Activated T-cell treated with anti-CD3 and anti-CD28 coated beads, Interleukin-2, amount 50 U/mL, for 72 hours (primary cell): Measurements from ENCODE around the gene APBB1. TPM values are rescaled to one million over a fixed set of nuclear protein-coding genes. Genes with fewer than 3 reads are reported as not detected.

Experiments used
- ATAC-seq, 2 donors: fragments of 150-1000 bp; cut with Tn5 transposase; replicated peaks in 1 of 2; 2 replicates each; pipeline ENCODE4 v1.10.0; 2021; ENCODE audit warnings: moderate library complexity in 2 of 2, mild to moderate bottlenecking in 1 of 2
- DNase-seq, 2 donors: peaks; one replicate each; pipeline ENCODE4 v3.0.0; 2021 to 2022; ENCODE audit warnings: mixed read lengths in 1 of 2
- H3K27ac Mint-ChIP-seq: one replicate; pipeline ENCODE4 v1.8.0; 2022; ENCODE audit warnings: mild to moderate bottlenecking, moderate library complexity, mixed read lengths
- H3K27me3 Mint-ChIP-seq: one replicate; pipeline ENCODE4 v1.8.0; 2022; ENCODE audit warnings: low read depth, mixed read lengths
- H3K36me3 Mint-ChIP-seq, 2 donors: one replicate each; pipeline ENCODE4 v1.8.0; 2022; ENCODE audit warnings: mixed read lengths in 2 of 2, mild to moderate bottlenecking in 1 of 2; ENCODE audit not compliant: insufficient read depth in 2 of 2
- H3K4me1 Mint-ChIP-seq: one replicate; pipeline ENCODE4 v1.8.0; 2022; ENCODE audit warnings: low read depth, mixed read lengths
- H3K4me3 Mint-ChIP-seq, 2 donors: one replicate each; pipeline ENCODE4 v1.8.0; 2022; ENCODE audit warnings: mild to moderate bottlenecking in 2 of 2, mixed read lengths in 2 of 2, moderate library complexity in 2 of 2
- H3K9me3 Mint-ChIP-seq, 2 donors: one replicate each; pipeline ENCODE4 v1.8.0; 2022; ENCODE audit warnings: mixed read lengths in 2 of 2
- total RNA-seq, 2 donors: library from RNA; stranded (reverse); gene quantifications; one replicate each; pipeline ENCODE4 v1.2.3, GENCODE V29; 2022

The APBB1 gene
- total RNA-seq, 2 donors from 2014 or later = 42.0 to 63.8 TPM

GRCh38 chr11:6410695-6411430 is 8.0 kb downstream of the APBB1 start:
- H3K4me1 Mint-ChIP-seq = peaks cover 44% of the 10 kb centered on the region

GRCh38 chr11:6406370-6406769 is 12.5 kb downstream of the APBB1 start:
- Mint-ChIP-seq H3K9me3 (no peaks in the 10 kb centered on the region), H3K4me3 (peak overlapping the region in 1 of 2 donors; percentile 47), H3K4me1 (peaks cover 78% of the 10 kb centered on the region), H3K27ac (no peak overlapping the region), H3K27me3 (no peaks in the 10 kb centered on the region), H3K36me3 (peaks cover 0 to 4% of the 10 kb centered on the region in 2 donors)
- DNase-seq (no peak), ATAC-seq (no peak)

More at GRCh38 chr11:6410695-6411430, 8.0 kb downstream of the APBB1 start:
- no peaks in the 10 kb centered on the region for H3K9me3 Mint-ChIP-seq
- peaks cover 0 to 4% of the 10 kb centered on the region in 2 donors for H3K36me3 Mint-ChIP-seq
- DNase-seq (no peak), ATAC-seq (no peak)
- no peak overlapping the region for H3K4me3 Mint-ChIP-seq
- no peak overlapping the region for H3K27ac Mint-ChIP-seq
- no peaks in the 10 kb centered on the region for H3K27me3 Mint-ChIP-seq

DNA sequence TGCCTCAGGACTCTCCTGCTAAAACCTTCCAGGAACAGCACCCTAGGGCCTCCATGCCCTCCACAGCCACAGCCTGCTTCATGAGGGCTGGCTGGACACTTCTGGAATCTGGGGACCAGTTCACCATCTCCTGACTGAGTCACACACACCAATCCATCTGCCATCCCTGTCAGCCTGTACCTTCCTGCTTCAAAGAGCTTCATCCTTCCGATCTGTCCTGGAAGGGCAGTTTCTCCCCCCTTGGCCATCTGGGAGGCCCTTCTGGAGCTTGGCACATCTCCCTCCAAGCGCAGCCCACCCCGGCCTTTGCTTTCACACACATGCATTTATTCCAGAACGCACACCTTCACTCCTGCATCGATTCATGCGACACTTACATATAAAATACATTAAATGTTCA is 13.0 kb downstream of the APBB1 start:
- Mint-ChIP-seq H3K4me3 (no peak overlapping the region), H3K9me3 (no peaks in the 10 kb centered on the region), H3K27me3 (no peaks in the 10 kb centered on the region), H3K4me1 (peaks cover 83% of the 10 kb centered on the region), H3K27ac (no peak overlapping the region), H3K36me3 (peaks cover 0 to 7% of the 10 kb centered on the region in 2 donors)
- DNase-seq (no peak), ATAC-seq (no peak)

DNA sequence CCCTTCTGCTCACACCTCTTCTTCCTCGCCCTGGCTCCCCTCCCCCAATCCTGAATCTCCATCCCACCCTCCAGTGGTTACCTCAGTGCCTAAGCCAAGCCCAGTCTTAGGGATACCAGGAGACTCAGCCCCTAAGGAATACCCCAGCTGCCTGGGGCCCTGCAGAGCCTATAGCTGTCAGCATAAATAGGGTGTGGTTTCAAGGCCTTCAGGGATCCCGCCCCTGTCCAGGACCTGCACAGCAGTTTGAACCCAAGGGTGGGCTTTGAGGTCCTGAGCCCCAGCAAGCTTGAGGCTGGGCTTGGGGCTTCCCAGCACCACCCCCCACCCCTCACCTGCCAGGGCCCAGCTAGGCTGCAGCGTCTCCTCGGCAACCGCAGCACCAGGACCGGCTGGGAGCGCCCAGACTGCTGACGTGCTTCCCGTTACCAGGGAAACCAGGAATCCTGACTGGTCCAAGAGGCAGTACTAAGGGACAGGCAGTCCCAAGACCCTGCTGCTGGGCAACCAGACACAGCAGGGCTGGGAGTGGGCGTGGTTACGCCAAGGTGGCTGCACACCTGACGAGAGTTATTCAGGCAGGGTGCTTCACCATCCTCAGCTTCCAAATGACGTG is 13.7 kb downstream of the APBB1 start:
- Mint-ChIP-seq H3K4me1 (peaks cover 85% of the 10 kb centered on the region), H3K36me3 (peaks cover 0 to 11% of the 10 kb centered on the region in 2 donors), H3K4me3 (no peak overlapping the region), H3K27ac (no peak overlapping the region), H3K9me3 (no peaks in the 10 kb centered on the region), H3K27me3 (no peaks in the 10 kb centered on the region)
- ATAC-seq (no peak), DNase-seq (no peak)

- peak overlapping the region; percentile 43 to 86 for H3K4me3 Mint-ChIP-seq
- peaks cover 79% of the 10 kb centered on the region for H3K4me1 Mint-ChIP-seq
- H3K27me3 Mint-ChIP-seq = no peaks in the 10 kb centered on the region
- H3K27ac Mint-ChIP-seq = no peak overlapping the region
- H3K9me3 Mint-ChIP-seq = no peaks in the 10 kb centered on the region
- H3K36me3 Mint-ChIP-seq = peaks cover 0 to 9% of the 10 kb centered on the region in 2 donors
- DNase-seq (peak in 1 of 2 donors; percentile 46), ATAC-seq (peak; percentile 46 to 54)
These were observed 14.4 kb downstream of the APBB1 start for GRCh38 chr11:6404342-6405051.

GRCh38 chr11:6403539-6403938 is 15.4 kb downstream of the APBB1 start:
- peaks cover 0 to 9% of the 10 kb centered on the region in 2 donors for H3K36me3 Mint-ChIP-seq
- peaks cover 73% of the 10 kb centered on the region for H3K4me1 Mint-ChIP-seq
- H3K27ac Mint-ChIP-seq = peak overlapping the region; percentile 21
- DNase-seq = no peak
- no peaks in the 10 kb centered on the region for H3K9me3 Mint-ChIP-seq
- no peaks in the 10 kb centered on the region for H3K27me3 Mint-ChIP-seq
- no peak for ATAC-seq
- peak overlapping the region; percentile 35 to 86 for H3K4me3 Mint-ChIP-seq

DNA sequence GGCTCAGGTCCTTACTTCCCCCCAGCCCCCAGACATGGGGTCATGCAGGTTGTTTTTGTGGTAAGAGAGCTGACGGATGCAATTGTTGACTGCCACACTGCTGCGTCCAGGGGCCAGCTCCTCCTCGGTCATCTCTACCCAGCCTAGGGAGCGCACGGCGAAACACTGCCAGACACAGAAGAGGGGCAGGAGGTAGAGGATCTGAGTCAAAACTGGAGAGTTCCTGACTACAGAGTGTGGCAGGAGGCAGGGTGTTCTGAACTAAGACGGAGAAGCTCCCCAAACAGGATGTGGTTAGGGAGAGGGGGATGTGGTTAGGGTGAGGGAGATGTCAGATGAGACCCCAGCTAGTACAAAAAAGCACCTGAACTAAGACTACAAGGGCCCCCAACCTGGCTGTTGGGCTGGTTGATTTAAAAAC is 16.3 kb downstream of the APBB1 start:
- Mint-ChIP-seq H3K27ac (peak overlapping the region; percentile 74), H3K36me3 (peaks cover 0 to 13% of the 10 kb centered on the region in 2 donors), H3K27me3 (no peaks in the 10 kb centered on the region), H3K4me3 (peak overlapping the region; percentile 80 to 86), H3K4me1 (peaks cover 66% of the 10 kb centered on the region), H3K9me3 (no peaks in the 10 kb centered on the region)
- ATAC-seq (peak; percentile 87 to 91), DNase-seq (peak; percentile 74 to 83)

GRCh38 chr11:6402061-6402470 is 16.8 kb downstream of the APBB1 start:
- ATAC-seq = peak; percentile 62 to 66
- Mint-ChIP-seq H3K4me3 (peak overlapping the region; percentile 80 to 86), H3K9me3 (no peaks in the 10 kb centered on the region), H3K27me3 (no peaks in the 10 kb centered on the region), H3K36me3 (peaks cover 0 to 13% of the 10 kb centered on the region in 2 donors), H3K4me1 (peaks cover 63% of the 10 kb centered on the region), H3K27ac (peak overlapping the region; percentile 74)
- peak; percentile 44 to 68 for DNase-seq

- ATAC-seq = no peak
- peaks cover 0 to 13% of the 10 kb centered on the region in 2 donors for H3K36me3 Mint-ChIP-seq
- H3K9me3 Mint-ChIP-seq = no peaks in the 10 kb centered on the region
- H3K27ac Mint-ChIP-seq = no peak overlapping the region
- no peaks in the 10 kb centered on the region for H3K27me3 Mint-ChIP-seq
- H3K4me3 Mint-ChIP-seq = no peak overlapping the region
- H3K4me1 Mint-ChIP-seq = peaks cover 63% of the 10 kb centered on the region
- no peak for DNase-seq
These were observed 17.4 kb downstream of the APBB1 start for GRCh38 chr11:6401464-6401863.

DNA sequence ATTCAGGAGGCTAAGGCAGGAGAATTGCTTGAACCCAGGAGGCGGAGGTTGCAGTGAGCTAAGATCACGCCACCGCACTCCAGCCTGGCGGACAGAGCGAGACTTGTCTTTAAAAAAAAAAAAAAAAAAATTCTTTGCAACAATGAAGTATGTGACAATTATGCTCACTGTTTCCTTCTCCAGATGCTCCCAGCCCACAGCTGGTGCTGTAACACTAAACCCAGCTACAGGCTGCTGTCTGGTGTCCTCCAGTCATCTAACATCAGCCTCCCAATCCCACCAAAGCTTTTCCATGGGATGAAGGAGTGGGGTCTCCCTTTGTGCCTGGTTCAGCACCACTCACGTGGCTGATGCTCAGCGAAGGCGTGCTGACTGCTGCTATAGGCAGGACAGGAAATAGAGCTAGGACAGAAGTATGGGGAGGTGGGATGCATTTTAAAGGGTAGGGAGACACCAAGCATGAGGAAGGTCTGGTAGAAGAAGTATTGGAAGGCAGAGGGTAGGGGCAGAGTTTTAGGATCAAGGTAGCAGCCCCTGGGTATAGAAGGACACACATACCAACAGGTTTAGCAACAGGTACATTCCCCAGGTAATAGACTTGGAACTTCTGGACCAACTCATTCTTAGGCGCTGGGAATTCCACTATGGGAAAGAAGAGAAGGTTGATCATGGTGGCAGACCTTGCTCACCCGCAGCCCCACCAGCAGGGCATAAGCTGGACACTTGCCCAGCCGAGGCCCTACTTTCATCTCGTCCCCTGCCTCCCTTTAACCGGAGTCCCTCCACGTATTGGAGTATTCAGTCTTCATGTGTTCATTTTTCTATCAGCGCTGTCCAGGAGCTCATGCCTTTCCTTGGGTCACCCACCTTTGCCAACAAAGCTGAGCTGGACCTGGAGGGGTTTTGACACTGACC is 18.2 kb downstream of the APBB1 start:
- H3K4me1 Mint-ChIP-seq = peaks cover 62% of the 10 kb centered on the region
- DNase-seq = no peak
- H3K4me3 Mint-ChIP-seq = no peak overlapping the region
- H3K9me3 Mint-ChIP-seq = no peaks in the 10 kb centered on the region
- ATAC-seq = no peak
- H3K27ac Mint-ChIP-seq = no peak overlapping the region
- peaks cover 0 to 13% of the 10 kb centered on the region in 2 donors for H3K36me3 Mint-ChIP-seq
- no peaks in the 10 kb centered on the region for H3K27me3 Mint-ChIP-seq

- H3K27me3 Mint-ChIP-seq = no peaks in the 10 kb centered on the region
- DNase-seq = no peak
- no peak overlapping the region for H3K4me3 Mint-ChIP-seq
- H3K36me3 Mint-ChIP-seq = peaks cover 2 to 18% of the 10 kb centered on the region in 2 donors
- ATAC-seq = no peak
- peaks cover 51% of the 10 kb centered on the region for H3K4me1 Mint-ChIP-seq
- no peaks in the 10 kb centered on the region for H3K9me3 Mint-ChIP-seq
- H3K27ac Mint-ChIP-seq = no peak overlapping the region
These were observed 21.3 kb downstream of the APBB1 start for GRCh38 chr11:6397636-6398035.

DNA sequence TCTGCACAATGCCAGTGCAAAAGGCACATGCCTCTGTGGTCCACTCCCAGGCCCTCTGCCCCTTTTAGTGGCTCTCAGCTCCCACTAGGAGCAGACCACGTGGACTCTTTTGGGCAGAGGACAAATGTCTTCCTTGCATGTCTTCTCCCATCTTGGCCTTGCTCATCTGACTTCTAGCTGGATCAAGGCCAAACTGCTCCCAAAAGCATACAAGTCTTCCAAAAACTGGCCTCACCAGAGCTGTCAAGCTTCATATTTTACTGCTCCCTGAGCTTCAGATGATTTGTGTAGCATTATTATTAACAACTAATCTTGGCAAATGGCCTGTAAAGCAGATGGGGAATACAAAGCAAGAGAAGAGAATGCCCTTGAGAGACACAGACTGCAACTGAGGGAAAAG is 21.7 kb downstream of the APBB1 start:
- Mint-ChIP-seq H3K36me3 (peaks cover 2 to 19% of the 10 kb centered on the region in 2 donors), H3K4me3 (no peak overlapping the region), H3K4me1 (peaks cover 50% of the 10 kb centered on the region), H3K27me3 (no peaks in the 10 kb centered on the region), H3K9me3 (no peaks in the 10 kb centered on the region), H3K27ac (no peak overlapping the region)
- no peak for DNase-seq
- ATAC-seq = no peak
